B cell (primary cell): Measurements from ENCODE around the gene SH2D3C.

ENCODE experiments used
- EZH2 ChIP-seq: IDR thresholded peaks from 2 replicates; pipeline ENCODE4 v1.6.1; 2012; ENCODE audit warnings: borderline replicate concordance, low read depth, mild to moderate bottlenecking, moderate library complexity, low read length; ENCODE audit not compliant: insufficient read depth, poor library complexity, severe bottlenecking
- TF ChIP-seq, protein P1 (sequence below): fragments of 200-600 bp; IDR thresholded peaks from one replicate; pipeline ENCODE4 v1.8.0; 2022; ENCODE audit warnings: antibody characterized with exemption, mild to moderate bottlenecking

DNA sequence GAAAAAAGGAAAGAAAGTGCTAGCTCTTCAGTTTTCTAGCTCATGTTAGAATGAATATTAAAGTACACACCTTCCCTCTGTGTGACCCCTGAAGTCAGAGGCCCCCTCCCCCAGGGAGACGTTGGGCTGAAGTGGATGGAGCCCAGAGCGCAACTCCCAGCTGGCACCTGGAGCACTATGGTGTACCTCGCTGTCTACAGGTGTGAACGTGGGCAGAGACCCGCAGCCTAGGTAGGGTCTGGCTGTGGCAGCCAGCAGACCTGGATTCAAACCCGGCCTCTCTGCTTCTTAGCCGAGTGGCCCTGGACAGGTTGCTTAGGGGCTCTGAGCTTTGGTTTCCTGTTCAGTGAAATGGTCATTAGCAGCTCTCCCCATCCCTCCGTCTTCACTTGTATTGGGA is 49.7 kb downstream of the SH2D3C start:
- TF ChIP-seq, protein P1, sequence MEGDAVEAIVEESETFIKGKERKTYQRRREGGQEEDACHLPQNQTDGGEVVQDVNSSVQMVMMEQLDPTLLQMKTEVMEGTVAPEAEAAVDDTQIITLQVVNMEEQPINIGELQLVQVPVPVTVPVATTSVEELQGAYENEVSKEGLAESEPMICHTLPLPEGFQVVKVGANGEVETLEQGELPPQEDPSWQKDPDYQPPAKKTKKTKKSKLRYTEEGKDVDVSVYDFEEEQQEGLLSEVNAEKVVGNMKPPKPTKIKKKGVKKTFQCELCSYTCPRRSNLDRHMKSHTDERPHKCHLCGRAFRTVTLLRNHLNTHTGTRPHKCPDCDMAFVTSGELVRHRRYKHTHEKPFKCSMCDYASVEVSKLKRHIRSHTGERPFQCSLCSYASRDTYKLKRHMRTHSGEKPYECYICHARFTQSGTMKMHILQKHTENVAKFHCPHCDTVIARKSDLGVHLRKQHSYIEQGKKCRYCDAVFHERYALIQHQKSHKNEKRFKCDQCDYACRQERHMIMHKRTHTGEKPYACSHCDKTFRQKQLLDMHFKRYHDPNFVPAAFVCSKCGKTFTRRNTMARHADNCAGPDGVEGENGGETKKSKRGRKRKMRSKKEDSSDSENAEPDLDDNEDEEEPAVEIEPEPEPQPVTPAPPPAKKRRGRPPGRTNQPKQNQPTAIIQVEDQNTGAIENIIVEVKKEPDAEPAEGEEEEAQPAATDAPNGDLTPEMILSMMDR, result no peak
- no peak for TF ChIP-seq EZH2
